ENCODE data around the gene PRDM10.
"Not testable (repeated sequence)": the region's sequence is repeated elsewhere in the genome, so short reads cannot be mapped to it uniquely, and the experiment has no call there.

Gene PRDM10, protein sequence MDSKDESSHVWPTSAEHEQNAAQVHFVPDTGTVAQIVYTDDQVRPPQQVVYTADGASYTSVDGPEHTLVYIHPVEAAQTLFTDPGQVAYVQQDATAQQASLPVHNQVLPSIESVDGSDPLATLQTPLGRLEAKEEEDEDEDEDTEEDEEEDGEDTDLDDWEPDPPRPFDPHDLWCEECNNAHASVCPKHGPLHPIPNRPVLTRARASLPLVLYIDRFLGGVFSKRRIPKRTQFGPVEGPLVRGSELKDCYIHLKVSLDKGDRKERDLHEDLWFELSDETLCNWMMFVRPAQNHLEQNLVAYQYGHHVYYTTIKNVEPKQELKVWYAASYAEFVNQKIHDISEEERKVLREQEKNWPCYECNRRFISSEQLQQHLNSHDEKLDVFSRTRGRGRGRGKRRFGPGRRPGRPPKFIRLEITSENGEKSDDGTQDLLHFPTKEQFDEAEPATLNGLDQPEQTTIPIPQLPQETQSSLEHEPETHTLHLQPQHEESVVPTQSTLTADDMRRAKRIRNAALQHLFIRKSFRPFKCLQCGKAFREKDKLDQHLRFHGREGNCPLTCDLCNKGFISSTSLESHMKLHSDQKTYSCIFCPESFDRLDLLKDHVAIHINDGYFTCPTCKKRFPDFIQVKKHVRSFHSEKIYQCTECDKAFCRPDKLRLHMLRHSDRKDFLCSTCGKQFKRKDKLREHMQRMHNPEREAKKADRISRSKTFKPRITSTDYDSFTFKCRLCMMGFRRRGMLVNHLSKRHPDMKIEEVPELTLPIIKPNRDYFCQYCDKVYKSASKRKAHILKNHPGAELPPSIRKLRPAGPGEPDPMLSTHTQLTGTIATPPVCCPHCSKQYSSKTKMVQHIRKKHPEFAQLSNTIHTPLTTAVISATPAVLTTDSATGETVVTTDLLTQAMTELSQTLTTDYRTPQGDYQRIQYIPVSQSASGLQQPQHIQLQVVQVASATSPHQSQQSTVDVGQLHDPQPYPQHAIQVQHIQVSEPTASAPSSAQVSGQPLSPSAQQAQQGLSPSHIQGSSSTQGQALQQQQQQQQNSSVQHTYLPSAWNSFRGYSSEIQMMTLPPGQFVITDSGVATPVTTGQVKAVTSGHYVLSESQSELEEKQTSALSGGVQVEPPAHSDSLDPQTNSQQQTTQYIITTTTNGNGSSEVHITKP

DNA sequence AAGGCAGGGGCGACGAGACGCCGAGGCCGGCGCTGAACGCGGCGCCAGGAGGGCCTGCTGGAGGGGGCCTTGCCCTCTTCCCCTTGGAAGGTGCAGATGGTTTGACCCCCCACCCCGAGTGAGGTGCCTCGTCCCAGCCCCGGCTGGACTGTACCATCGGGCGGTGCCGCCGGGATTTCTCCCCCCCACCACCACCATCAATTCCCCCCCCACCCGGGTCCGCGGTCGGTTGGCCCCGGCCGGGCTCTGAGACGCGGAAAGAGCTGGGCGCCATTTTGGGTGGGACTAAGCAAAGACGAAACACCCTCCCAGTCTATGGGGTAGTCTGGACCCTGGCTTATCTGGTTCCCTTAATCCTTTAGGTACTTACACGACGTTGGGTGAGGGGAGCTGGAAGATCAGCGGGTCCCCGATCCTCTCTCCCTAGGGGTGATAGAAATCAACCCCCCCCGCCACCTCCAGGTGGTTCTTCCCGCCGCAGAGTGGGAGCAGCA is at the start of gene PRDM10:
TSS of gene PRDM10 (minus strand) at position 484 of the 494 bp plus-strand sequence. CDS start 41,871 bp downstream, outside the sequence.
- DNase-seq, result peak; percentile 96

DNA sequence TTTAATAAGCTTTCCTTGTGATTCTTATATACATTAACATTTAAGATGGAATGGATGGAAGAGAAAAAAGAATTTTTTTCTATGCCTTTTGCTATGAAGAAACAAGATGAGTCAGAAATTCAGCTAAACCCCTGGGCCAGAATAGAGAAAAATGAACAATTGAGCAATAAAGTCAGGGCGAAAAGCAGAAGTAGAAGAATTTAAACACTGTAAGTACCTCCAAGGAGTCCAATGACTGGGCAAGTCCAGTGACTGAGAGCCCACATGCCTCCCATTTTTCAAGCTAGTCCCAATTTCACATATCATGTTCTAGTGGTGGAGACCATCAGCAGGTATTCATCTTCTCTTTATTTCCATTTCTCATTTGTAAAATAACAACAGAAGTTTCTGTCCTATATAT is 48.4 kb upstream of the PRDM10 start:
- DNase-seq, result no peak

DNA sequence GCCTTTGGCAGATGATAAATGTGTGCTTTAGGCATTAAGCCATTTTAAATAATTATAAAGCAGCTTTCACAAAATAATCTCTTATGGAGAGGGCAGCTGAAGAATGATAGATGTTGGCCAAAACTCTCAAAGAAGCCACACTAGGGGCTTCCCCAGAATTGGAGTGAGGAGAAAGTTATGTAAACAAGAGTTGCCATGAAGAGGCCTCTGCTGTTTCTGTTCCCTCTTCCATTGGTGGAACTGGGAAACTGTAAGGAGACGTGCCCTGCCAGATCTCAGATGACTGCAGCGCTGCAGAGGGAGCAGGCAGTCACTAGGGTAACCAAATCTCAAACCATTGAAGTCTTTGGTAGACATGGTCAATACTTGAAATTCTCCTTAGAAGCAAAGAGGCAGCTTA is 47.6 kb upstream of the PRDM10 start:
- DNase-seq, result no peak

DNA sequence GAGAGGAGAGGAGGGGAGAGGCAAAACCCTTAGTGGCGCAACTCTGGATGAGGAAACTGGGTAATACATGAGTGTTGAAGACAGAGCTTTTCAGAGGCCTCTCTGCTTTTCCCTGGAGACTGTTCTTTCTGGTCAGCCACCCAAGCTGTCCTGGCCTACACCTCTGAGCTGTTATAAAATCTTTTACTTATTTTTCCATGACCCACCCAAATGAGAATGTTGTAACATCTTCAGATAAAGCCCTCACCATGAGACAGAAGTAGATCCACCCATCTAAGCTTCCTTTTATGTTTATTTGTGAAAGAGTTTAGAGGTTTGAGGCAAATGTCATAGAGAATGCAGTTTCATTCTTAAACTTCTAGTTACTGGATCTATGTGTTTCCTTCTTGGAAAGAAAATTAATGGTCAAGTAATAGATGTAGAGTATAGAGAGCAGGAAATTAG is 46.7 kb upstream of the PRDM10 start:
- no peak for DNase-seq

DNA sequence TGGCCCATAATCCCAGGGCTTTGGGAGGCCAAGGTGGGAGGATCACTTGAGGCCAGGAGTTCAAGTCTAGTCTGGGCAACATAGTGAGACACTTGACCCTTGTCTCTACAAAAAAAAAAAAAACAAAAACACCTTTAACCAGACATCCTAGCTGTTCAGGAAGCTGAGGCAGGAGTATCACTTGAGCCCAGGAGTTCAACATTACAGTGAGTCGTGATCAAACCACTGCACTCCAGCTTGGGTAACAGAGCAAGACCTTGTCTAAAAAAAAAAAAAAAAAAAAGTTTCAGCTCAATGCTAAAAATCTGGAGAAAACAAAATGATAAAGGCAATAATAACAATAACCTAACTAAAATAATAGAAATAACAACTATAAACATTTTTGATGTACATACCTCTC is 44.5 kb upstream of the PRDM10 start:
- no peak for DNase-seq

DNA sequence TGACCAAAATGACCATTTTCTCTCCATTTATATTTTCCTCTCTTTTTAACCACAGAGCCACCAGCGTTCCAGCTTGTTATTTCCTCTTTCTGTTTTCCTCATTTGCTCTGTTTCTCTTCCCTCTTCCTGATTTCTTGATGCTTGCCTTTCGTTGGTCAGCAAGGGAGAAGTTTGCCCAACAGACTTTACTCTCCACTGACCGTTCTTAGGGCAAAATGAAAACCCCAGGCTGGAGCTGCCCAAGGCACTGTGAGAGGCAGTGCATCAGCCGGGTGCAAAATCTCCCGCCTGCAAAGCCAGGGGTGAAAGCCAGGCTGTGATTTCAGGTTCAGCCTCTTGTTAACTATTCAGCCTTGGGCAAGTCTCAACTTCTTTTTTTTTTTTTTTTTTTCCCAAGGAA is 40.9 kb upstream of the PRDM10 start:
- DNase-seq, result no peak

DNA sequence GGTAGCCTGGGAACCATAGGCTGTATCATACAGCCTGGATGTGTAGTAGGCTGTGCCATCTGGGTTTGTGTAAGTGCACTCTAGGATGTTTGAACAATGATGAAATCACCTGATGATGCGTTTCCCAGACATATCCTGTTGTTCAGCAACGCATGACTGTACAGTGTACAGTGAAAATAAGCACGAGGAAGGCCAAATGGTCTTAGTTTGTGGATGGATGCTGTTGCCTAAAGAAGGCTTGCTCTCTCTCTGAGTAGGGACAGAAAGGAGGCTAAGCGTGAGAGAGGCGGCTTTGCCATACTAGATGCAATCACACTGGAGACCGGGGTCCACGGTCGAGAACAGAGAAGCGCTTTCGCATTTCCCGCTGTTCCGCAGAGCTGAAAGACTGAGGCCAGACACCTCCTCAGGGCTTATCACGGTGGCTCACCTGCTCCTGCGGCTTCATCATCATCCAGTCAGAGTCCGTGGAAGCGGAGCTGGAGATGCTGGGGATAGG is 39.5 kb upstream of the PRDM10 start:
- DNase-seq, result no peak

DNA sequence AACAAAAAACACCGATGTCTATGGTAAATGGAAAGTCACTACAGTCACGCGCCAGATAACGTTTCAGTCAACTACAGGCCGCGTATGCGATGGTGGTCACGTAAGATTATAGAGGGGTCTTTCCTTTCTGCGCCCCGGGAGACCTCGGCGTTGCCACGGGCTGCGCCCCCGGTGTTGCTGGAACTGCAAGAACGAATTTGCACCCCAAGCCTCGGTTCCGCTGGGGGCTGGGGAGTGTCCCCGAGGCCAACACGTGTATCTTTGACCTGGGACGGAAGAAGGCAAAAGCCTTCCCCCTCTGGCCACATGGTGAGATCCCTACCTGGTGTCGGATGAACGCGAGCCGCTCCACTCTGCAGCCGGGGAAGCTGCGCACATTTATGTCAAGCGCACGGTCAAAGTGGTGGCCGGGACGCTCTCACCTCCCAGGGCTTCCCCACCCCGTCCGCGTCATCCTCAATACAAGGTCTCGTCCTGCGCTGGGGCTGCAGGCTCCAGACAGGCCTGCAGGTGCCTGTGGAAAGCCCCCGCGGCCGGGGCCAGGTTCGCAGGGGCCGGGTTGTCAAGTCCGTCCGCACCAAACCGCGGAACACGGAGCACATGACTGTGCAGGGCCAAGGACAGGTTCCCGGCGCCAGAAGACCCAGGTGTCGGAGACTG is 37.8 kb upstream of the PRDM10 start:
- DNase-seq, result no peak

DNA sequence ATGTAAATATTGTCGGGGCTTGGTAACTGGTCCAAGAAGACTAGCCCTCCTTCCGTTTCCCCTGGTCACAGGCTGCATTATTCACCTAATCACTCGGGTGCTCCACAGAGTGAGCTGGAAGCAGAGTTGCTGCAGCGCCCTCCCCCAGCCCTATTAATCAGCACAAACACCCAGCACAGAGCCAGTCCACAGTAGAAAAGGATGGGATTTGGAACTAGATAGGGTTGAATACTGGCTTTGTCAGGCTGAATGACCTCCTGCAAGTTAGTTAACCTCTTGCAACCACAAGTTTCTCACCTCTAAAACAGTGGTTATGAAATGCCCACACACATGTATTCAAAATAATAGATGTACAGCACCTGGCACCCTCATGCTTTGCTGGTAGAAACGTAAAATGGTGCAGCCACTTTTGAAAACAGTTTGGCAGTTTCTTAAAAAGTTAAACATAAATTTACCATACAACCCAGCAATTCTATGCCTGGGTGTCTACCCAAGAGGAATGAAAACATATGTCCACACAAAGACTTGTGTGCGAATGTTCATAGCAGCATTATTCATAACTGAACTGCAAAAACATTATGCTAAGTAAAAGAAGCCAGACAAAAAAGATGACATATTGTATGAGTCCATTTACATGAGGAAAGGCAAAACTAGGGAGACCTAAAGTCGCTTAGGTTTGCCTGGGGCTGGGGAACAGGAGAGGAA is 35.4 kb upstream of the PRDM10 start:
- DNase-seq, result no peak

DNA sequence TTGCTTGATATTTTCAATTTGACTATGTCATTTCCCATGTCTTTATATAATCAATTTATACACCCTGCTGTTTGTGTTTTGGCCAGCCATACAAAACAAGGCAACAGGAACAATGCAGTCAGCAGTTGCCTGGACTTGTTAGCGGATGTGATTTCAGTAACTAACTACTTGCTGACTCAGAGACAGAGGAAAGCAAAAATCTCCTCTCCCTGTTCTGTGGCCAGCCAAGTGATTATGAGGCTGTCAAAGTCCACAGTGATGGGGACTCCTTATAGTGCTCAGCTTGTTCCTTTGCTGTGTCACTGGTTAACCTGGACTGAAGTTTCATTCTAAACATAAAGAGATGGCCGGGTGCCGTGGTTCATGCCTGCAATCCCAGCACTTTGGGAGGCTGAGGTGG is 34.4 kb upstream of the PRDM10 start:
- DNase-seq, result no peak

DNA sequence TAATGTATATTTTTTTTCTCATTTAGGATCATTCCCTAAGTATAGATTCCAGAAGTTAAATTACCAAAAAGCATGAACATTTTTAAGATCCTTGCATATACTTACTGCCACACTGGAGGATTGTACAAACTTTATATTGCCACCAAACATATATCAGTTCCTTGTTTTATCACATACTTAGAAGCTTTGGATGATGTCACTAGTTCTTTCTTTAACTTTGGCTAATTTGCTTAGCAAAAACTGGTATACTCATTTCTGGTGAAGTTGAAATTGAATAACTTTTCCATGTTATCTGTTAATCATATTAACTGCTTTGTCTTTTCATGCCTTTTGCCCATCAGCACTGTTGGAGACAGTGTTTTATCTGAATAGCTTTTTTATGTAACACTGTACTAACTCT is 31.6 kb upstream of the PRDM10 start:
- DNase-seq, result no peak

DNA sequence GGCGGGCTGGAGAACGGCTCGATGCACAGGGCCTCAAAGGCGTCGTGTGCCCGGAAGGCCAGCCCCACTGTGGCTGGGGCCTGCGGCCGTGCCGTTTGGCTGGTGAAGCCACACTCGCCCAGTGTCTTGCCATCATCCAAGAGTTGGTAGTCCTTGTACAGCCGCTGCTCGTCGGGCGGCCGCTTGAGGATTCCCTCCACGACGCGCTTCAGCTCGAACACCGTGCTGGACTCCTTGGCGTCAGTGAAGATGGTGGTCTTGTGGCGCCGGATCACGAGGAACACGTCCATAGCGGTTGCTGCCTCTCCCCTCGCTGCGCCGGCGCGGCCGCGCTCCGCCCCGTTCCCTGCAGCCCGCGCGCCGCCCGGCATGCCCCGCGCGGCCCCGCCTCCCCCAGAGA is 30.3 kb upstream of the PRDM10 start:
- no peak for DNase-seq

DNA sequence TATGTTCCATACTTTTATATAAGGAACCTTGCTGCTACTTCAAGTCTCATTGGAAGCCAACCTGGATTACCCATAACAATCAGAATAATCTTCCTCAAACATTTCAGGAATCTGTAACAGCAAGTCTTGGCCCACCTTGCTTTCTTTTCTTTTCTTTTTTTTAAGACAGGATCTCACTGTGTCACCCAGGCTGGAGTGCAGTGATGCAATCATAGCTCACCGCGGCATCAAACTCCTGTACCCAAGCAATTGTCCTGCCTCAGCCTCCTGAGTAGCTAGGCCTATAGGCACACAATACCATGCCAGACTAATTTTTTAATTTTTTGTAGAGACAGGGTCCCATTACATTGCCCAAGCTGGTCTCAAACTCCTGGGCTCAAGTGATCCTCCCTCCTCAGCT is 29.3 kb upstream of the PRDM10 start:
- no peak for DNase-seq

DNA sequence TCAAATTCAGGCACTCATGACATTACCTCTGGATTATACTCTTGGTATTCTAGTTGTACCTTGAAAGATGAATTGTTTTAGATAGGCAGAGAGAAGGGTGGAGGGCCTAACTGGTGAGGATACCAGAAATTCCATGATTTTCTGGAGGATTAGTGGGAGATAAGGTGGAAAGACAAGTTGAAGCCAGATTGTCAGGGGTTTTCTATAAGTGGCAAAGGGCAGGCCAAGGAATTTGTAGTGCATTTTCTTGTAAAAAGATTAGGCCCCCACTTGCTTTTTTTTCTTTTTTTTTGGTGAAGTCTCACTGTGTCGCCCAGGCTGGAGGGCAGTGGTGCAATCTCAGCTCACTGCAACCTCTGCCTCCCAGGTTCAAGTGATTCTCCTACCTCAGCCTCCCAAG is 28.4 kb upstream of the PRDM10 start:
- DNase-seq, result no peak

DNA sequence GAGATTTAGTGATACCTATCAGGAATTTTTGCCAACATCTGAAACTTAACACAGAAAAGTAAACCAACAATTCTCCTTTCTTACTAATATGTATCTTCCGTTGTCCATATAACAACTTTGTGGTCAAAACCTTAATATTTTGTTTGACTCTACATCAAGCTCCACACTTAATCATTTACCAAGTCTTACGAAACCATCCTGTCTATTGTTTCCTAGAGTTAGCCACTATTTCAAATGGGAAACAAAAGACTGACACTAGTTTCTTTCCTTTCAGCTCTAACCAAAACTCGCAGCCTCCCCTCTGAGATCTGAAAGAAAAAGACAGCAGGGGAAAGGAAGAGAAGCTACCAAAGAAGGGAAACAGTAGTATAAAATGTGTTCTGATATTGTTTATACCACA is 26.5 kb upstream of the PRDM10 start:
- DNase-seq, result no peak

DNA sequence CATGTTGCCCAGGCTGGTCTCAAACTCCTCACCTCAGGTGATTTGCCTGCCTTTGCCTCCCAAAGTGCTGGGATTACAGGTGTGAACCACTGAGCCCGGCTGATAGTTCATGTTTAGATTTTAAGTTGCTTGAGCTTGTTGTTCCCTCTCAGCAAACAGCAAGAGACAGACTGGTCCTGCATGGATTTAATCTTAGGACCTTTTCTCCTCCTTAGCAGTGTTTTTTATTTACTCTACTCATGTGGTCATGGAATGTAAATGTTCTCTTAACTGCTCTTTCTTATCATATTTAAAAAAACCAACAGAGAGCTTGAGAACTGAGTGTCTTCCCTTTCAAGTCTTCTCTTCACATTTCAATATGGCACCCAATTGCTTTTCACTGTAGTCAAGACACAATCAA is 22.7 kb upstream of the PRDM10 start:
- no peak for DNase-seq

DNA sequence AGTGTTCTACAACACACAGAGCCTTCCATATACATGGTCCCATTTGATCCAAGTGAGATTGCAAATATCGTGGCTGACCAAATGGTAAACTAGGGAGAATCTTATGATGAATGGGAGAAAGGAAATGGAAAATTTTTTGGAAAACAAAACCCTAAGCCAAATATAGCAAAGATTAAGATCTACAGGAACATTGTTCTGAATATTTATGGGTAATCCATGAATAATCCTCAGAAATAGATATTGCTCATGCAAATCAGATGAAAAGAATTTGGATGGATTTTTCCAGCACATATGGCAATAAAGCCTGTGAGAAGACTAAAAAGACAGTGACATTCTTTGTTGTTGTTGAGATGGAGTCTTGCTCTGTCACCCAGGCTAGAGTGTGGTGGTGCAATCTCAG is 21.7 kb upstream of the PRDM10 start:
- DNase-seq, result no peak

DNA sequence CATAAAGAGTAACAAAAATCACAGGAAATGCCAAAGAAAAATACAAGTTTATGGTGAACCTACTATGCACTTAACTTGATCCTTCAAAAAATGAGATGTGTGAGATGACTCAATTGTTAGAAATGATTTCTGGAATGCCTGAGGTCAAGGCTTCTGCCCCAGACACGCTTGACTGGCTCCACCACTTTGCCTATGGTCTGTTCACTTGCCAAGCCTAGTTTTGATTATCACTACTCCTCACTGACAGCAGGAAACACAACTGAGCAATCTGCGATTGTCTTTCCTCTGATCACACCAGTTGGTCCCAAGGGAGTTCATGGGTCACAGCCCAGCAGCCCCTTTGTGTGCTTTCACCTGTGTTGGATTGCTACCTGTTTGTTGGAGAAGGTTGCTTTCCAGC is 20.6 kb upstream of the PRDM10 start:
- DNase-seq, result no peak

DNA sequence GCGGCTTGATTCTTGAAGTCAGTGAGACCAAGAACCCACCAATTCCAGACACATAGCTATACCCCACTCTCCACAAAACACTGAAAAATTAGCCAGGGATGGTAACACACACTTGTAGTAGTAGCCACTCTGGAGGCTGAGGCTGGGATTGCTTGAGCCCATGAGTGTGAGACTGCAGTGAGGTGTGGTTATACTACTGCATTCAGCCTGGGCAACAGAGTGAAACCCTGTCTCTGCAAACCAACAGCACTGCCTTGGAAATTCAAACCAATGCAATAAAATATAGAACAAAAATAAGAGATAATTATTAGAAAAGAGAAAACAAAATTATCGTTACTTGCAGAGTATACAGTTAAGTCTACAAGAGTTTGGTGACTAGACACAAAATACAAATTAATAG is 20.2 kb upstream of the PRDM10 start:
- DNase-seq, result no peak

DNA sequence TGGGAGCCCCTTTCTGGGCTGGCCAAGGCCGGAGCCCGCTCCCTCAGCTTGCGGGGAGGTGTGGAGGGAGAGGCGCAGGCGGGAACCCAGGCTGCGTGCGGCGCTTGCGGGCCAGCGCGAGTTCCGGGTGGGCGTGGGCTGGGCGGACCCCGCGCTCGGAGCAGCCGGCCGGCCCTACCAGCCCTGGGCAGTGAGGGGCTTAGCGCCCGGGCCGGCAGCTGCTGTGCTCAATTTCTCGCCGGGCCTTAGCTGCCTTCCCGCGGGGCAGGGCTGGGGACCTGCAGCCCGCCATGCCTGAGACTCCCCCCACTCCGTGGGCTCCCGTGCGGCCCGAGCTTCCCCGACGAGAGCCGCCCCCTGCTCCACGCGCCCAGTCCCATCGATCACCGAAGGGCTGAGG is 19.0 kb upstream of the PRDM10 start:
- DNase-seq, result not testable (repeated sequence)

DNA sequence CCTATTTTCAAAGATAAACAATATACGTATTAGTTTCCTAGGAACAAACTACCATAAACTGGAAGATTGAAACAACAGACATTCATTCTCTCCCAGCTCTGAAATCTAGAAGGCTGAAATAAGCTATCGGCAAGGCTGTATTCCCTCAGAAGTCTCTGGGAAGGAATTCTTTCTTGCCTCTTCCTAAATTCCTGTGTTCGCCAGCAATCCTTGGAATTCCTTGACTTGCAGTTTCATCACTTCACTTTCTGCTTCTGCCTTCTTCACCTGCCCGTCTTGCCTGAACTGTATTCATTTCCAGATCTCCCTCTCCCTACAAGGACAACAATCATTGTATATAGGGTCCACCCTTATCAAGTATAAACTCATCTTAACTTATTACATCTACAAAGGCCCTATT is 17.7 kb upstream of the PRDM10 start:
- no peak for DNase-seq

DNA sequence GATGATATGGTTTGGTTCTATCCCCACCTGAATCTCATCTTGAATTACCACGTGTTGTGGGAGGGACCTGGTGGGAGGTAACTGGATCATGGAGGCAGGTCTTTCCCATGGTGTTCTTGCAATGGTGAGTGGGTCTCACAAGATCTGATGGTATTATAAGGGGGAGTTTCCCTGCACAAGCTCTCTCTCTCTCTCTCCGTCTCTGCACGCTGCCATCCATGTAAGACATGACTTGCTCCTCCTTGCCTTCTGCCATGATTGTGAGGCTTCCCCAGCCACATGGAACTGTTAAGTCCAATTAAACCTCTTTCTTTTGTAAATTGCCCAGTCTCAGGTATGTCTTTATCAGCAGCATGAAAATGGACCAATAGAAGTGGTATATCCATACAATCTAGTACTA is 13.2 kb upstream of the PRDM10 start:
- not testable (repeated sequence) for DNase-seq
